Stomach (tissue), 4 donors: Measurements from ENCODE around the gene NPAS3.

Experiments
- CTCF ChIP-seq, 7 experiments: fragments of 450-650 bp in 4 of 7; fragments of 200-600 bp in 3 of 7; sonication (generic) in 3 of 7; IDR thresholded peaks; one replicate each; pipeline ENCODE4 v1.5.1; 2016 to 2019; ENCODE audit warnings: antibody characterized with exemption in 7 of 7, control low read depth in 2 of 7, mild to moderate bottlenecking in 1 of 7
- POLR2AphosphoS5 ChIP-seq, 3 donors: sonication (generic); formaldehyde crosslinking; IDR thresholded peaks; one replicate each; pipeline ENCODE4 v1.6.1; 2016; ENCODE audit warnings: antibody characterized with exemption in 3 of 3

DNA sequence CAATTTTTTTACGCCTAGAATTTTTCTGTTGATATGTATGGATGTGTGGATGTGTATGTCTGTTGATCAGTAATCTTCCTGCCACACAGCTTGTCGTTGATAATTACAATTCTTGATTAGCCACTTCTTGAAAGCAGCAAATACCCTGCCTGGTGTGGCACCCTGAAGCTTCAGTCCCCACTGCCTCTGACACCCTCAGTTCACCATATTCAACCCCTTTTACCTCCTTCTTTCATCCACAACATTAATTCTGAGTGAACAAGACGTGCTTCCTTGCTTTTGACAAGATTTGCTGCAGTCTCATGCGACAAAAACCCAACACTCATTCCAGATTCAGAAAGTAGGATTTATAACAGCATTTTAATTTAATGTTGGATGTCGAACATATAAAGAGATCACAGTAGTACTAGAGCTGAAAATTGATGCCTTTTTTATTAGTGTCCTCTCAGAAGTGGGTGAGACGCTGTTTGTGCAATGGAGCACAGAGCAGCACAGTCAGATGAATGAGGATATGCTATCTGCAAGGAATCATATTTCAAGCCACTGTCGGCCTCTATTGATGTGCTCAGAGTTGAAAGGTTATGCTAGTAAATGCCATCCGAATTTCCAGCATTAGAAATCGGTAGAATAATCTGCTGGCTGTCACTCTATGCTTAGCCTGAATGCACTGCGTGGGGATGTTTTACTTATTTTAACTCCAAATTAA lies 628.5 kb downstream of the NPAS3 start:
- TF ChIP-seq POLR2AphosphoS5 (IDR thresholded peaks at IDR 0.05) (no peak), CTCF (IDR thresholded peaks at IDR 0.05) (no peak)
